Measurements from ENCODE around the gene TMEM238.

TMEM238 gene

GRCh38 chr19:55355213-55355821 lies 28.8 kb downstream of the TMEM238 start:
- Histone ChIP-seq H3K27me3 (ENCODE audit: insufficient read depth, poor library complexity, severe bottlenecking) (no peaks in the 10 kb centered on the region), H3K36me3 (ENCODE audit: low read depth) (no peaks in the 10 kb centered on the region), H3K9me3 (ENCODE audit: severe bottlenecking) (no peaks in the 10 kb centered on the region), H3K4me3 (ENCODE audit: severe bottlenecking) (no peak overlapping the region), H3K27ac (ENCODE audit: poor library complexity, severe bottlenecking) (peak overlapping the region; percentile 41), H3K4me1 (ENCODE audit: insufficient read depth, poor library complexity, severe bottlenecking) (peaks cover 13% of the 10 kb centered on the region)
- TF ChIP-seq, protein P1, sequence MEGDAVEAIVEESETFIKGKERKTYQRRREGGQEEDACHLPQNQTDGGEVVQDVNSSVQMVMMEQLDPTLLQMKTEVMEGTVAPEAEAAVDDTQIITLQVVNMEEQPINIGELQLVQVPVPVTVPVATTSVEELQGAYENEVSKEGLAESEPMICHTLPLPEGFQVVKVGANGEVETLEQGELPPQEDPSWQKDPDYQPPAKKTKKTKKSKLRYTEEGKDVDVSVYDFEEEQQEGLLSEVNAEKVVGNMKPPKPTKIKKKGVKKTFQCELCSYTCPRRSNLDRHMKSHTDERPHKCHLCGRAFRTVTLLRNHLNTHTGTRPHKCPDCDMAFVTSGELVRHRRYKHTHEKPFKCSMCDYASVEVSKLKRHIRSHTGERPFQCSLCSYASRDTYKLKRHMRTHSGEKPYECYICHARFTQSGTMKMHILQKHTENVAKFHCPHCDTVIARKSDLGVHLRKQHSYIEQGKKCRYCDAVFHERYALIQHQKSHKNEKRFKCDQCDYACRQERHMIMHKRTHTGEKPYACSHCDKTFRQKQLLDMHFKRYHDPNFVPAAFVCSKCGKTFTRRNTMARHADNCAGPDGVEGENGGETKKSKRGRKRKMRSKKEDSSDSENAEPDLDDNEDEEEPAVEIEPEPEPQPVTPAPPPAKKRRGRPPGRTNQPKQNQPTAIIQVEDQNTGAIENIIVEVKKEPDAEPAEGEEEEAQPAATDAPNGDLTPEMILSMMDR (IDR thresholded peaks at IDR 0.05; ENCODE audit: poor library complexity, severe bottlenecking) = no peak
- ATAC-seq (ENCODE audit: low read depth) (peak; percentile 38), DNase-seq (ENCODE audit: low spot score) (no peak)

GRCh38 chr19:55354698-55355212 lies 29.3 kb downstream of the TMEM238 start, which contains the start of gene COX6B2:
Gene COX6B2 (minus strand): TSS chr19:55354719. CDS start chr19:55354521, 198 bp downstream.
- Histone ChIP-seq H3K4me3 (ENCODE audit: severe bottlenecking) (peak within 1 kb of the TSS; percentile 34), H3K4me1 (ENCODE audit: insufficient read depth, poor library complexity, severe bottlenecking) (peaks cover 13% of the 10 kb centered on the region), H3K27me3 (ENCODE audit: insufficient read depth, poor library complexity, severe bottlenecking) (no peaks in the 10 kb centered on the region), H3K9me3 (ENCODE audit: severe bottlenecking) (no peaks in the 10 kb centered on the region), H3K36me3 (ENCODE audit: low read depth) (no peaks in the 10 kb centered on the region), H3K27ac (ENCODE audit: poor library complexity, severe bottlenecking) (peak within 1 kb of the TSS; percentile 41)
- ATAC-seq (ENCODE audit: low read depth) = no peak
- TF ChIP-seq, protein P1 (IDR thresholded peaks at IDR 0.05; ENCODE audit: poor library complexity, severe bottlenecking) = no peak
- no peak for DNase-seq (ENCODE audit: low spot score)

- TF ChIP-seq, protein P1 (IDR thresholded peaks at IDR 0.05; ENCODE audit: poor library complexity, severe bottlenecking) = no peak
- Histone ChIP-seq H3K27ac (ENCODE audit: poor library complexity, severe bottlenecking) (peak overlapping the region; percentile 41), H3K4me3 (ENCODE audit: severe bottlenecking) (peak overlapping the region; percentile 34), H3K4me1 (ENCODE audit: insufficient read depth, poor library complexity, severe bottlenecking) (peaks cover 13% of the 10 kb centered on the region), H3K27me3 (ENCODE audit: insufficient read depth, poor library complexity, severe bottlenecking) (no peaks in the 10 kb centered on the region), H3K9me3 (ENCODE audit: severe bottlenecking) (no peaks in the 10 kb centered on the region), H3K36me3 (ENCODE audit: low read depth) (no peaks in the 10 kb centered on the region)
- peak; percentile 71 for ATAC-seq (ENCODE audit: low read depth)
- DNase-seq (ENCODE audit: low spot score) = peak; percentile 70
Measured at GRCh38 chr19:55353803-55354697, 30.0 kb downstream of the TMEM238 start.

- Histone ChIP-seq H3K27me3 (ENCODE audit: insufficient read depth, poor library complexity, severe bottlenecking) (no peaks in the 10 kb centered on the region), H3K4me1 (ENCODE audit: insufficient read depth, poor library complexity, severe bottlenecking) (peaks cover 13% of the 10 kb centered on the region), H3K4me3 (ENCODE audit: severe bottlenecking) (peak overlapping the region; percentile 34), H3K9me3 (ENCODE audit: severe bottlenecking) (no peaks in the 10 kb centered on the region), H3K36me3 (ENCODE audit: low read depth) (no peaks in the 10 kb centered on the region), H3K27ac (ENCODE audit: poor library complexity, severe bottlenecking) (no peak overlapping the region)
- DNase-seq (ENCODE audit: low spot score) (no peak), ATAC-seq (ENCODE audit: low read depth) (peak; percentile 7; the same call in 2 of the 3 replicates)
- TF ChIP-seq, protein P1 (IDR thresholded peaks at IDR 0.05; ENCODE audit: poor library complexity, severe bottlenecking) = no peak
Measured at GRCh38 chr19:55353356-55353802, 30.7 kb downstream of the TMEM238 start.

Data from RWPE2 (cell line).